Parathyroid adenoma (tissue), 2 donors: ENCODE measurements around the gene CAMK1D.

Experiments
- H2AFZ ChIP-seq: fragments of 300-600 bp; sonication (generic); one replicate; pipeline ENCODE4 v1.7.0; 2017; ENCODE audit warnings: antibody characterized with exemption, mild to moderate bottlenecking
- H3K27ac ChIP-seq: fragments of 300-600 bp; sonication (generic); one replicate; pipeline ENCODE4 v1.7.0; 2017
- H3K27me3 ChIP-seq: fragments of 300-600 bp; sonication (generic); one replicate; pipeline ENCODE4 v1.7.0; 2017; ENCODE audit warnings: low read length; ENCODE audit not compliant: control insufficient read depth, insufficient read depth
- H3K36me3 ChIP-seq: fragments of 300-600 bp; sonication (generic); one replicate; pipeline ENCODE4 v1.7.0; 2017; ENCODE audit warnings: low read length; ENCODE audit not compliant: control insufficient read depth, insufficient read depth
- H3K4me1 ChIP-seq: fragments of 300-600 bp; sonication (generic); one replicate; pipeline ENCODE4 v1.7.0; 2017; ENCODE audit warnings: control low read depth
- H3K4me2 ChIP-seq: fragments of 300-600 bp; sonication (generic); one replicate; pipeline ENCODE4 v1.7.0; 2017; ENCODE audit warnings: low read length
- H3K4me3 ChIP-seq: fragments of 300-600 bp; sonication (generic); one replicate; pipeline ENCODE4 v1.7.0; 2017; ENCODE audit warnings: low read depth, low read length
- H3K79me2 ChIP-seq: fragments of 300-600 bp; sonication (generic); one replicate; pipeline ENCODE4 v1.7.0; 2017; ENCODE audit warnings: control low read depth
- H3K9ac ChIP-seq: fragments of 300-600 bp; sonication (generic); one replicate; pipeline ENCODE4 v1.7.0; 2017; ENCODE audit warnings: mild to moderate bottlenecking
- H3K9me3 ChIP-seq: fragments of 300-600 bp; sonication (generic); one replicate; pipeline ENCODE4 v1.7.0; 2017; ENCODE audit warnings: low read length; ENCODE audit not compliant: control insufficient read depth
- TF ChIP-seq, protein P1 (sequence below): fragments of 300-600 bp; sonication (generic); IDR thresholded peaks from one replicate; pipeline ENCODE4 v1.7.0; 2017; ENCODE audit warnings: antibody characterized with exemption, mild to moderate bottlenecking
- donor health status: primary hyperparathyroidism.

CAMK1D gene

DNA sequence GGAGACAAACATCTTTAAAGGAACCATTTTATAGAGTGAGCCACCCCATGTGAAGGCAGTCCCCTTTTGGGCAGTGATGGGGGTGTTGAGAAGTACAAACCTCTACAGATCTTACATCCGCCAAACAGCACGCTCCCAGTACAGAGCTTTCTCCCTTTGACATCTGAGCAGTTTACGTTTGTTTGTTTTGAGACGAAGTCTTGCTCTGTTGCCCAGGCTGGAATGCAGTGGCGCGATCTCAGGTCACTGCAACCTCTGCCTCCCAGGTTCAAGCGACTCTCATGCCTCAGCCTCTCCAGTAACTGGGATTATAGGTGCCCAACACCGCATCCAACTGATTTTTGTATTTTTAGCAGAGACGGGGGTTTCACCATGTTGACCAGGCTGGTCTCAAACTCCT is 523.2 kb downstream of the CAMK1D start:
- TF ChIP-seq, protein P1, sequence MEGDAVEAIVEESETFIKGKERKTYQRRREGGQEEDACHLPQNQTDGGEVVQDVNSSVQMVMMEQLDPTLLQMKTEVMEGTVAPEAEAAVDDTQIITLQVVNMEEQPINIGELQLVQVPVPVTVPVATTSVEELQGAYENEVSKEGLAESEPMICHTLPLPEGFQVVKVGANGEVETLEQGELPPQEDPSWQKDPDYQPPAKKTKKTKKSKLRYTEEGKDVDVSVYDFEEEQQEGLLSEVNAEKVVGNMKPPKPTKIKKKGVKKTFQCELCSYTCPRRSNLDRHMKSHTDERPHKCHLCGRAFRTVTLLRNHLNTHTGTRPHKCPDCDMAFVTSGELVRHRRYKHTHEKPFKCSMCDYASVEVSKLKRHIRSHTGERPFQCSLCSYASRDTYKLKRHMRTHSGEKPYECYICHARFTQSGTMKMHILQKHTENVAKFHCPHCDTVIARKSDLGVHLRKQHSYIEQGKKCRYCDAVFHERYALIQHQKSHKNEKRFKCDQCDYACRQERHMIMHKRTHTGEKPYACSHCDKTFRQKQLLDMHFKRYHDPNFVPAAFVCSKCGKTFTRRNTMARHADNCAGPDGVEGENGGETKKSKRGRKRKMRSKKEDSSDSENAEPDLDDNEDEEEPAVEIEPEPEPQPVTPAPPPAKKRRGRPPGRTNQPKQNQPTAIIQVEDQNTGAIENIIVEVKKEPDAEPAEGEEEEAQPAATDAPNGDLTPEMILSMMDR, result no peak
- H3K4me2 ChIP-seq, result no peak overlapping the region

DNA sequence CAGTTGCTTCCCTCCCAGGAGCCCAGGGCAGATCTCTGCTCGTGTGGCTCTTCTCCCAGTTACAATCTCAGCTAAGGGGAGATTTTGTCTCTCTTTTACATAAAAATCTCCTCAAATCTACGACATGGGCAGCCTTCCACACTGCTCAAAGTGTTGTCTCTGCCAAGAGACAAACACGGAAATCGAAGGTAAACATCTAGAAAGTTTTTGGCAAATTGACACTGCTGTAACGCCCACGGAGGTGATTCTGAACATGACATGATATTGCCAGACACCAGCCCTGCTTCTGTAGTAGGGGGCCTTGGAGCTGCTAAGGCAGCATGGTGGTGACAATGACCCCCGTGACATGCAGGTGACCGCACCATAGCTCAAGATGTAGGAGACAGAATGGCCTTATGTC is 523.8 kb downstream of the CAMK1D start:
- no peak overlapping the region for H3K9ac ChIP-seq
- H3K4me1 ChIP-seq, result no peaks in the 10 kb centered on the region
- TF ChIP-seq, protein P1, result no peak
- H3K27ac ChIP-seq, result no peak overlapping the region
- no peak overlapping the region for H3K4me2 ChIP-seq
- no peaks in the 10 kb centered on the region for H3K9me3 ChIP-seq
- H2AFZ ChIP-seq, result no peak overlapping the region
- H3K27me3 ChIP-seq, result no peaks in the 10 kb centered on the region
- H3K79me2 ChIP-seq, result no peaks in the 10 kb centered on the region
- no peaks in the 10 kb centered on the region for H3K36me3 ChIP-seq
- H3K4me3 ChIP-seq, result no peak overlapping the region

More for the DNA sequence above, 523.2 kb downstream of the CAMK1D start:
- Histone ChIP-seq H3K4me3 (no peak overlapping the region), H3K9me3 (no peaks in the 10 kb centered on the region), H3K27ac (no peak overlapping the region), H3K79me2 (no peaks in the 10 kb centered on the region), H3K27me3 (no peaks in the 10 kb centered on the region), H3K9ac (no peak overlapping the region), H2AFZ (no peak overlapping the region), H3K4me1 (no peaks in the 10 kb centered on the region), H3K36me3 (no peaks in the 10 kb centered on the region)

DNA sequence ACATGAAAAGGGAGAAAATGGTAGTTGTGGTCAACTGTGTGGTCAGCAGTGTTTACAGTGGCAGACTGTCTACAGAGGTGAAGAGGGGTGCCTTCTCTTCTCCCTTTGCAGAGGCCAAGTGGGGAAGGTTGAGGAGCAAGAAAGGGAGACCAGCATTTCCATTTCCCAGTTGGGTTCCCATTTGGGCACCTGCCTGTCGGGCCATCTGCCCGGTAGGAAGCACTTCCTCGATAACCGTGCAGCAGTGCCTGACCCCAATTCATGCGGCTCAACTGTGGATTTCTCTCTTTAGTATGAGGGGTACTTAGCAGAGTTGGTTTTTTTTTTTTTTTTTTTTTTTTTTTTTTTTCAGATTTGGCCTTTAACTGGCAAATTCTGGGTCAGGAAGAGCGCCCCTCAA is 525.2 kb downstream of the CAMK1D start:
- H3K27ac ChIP-seq, result no peak overlapping the region
- H3K4me3 ChIP-seq, result no peak overlapping the region
- no peak overlapping the region for H2AFZ ChIP-seq
- no peaks in the 10 kb centered on the region for H3K27me3 ChIP-seq
- H3K4me2 ChIP-seq, result no peak overlapping the region
- no peaks in the 10 kb centered on the region for H3K79me2 ChIP-seq
- no peaks in the 10 kb centered on the region for H3K4me1 ChIP-seq
- no peak overlapping the region for H3K9ac ChIP-seq
- no peaks in the 10 kb centered on the region for H3K9me3 ChIP-seq
- TF ChIP-seq, protein P1, result no peak
- H3K36me3 ChIP-seq, result no peaks in the 10 kb centered on the region

DNA sequence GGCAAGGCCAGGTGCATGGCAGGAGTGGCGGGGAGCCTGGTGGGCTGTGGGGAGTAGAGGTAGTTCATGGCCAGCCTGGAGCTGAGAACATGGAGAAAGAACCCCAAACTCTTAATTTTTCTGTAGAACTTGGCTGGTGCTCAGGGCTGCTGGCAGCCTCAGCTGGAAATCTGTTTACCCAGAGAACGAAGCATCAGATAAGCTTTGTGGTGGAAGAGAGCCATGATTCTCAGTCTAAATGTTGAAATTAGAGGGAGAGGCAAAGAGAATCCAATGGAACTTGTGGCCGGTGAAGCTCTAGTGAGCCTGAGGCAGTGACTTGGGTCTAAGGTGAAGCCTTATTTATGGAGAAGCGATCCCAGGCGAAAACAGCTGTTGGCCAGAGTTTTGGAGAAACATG is 525.8 kb downstream of the CAMK1D start:
- Histone ChIP-seq H3K27ac (no peak overlapping the region), H3K4me3 (no peak overlapping the region), H3K9me3 (no peaks in the 10 kb centered on the region), H3K36me3 (no peaks in the 10 kb centered on the region), H3K27me3 (no peaks in the 10 kb centered on the region), H3K4me2 (no peak overlapping the region), H3K9ac (no peak overlapping the region), H3K4me1 (no peaks in the 10 kb centered on the region), H3K79me2 (no peaks in the 10 kb centered on the region), H2AFZ (no peak overlapping the region)
- TF ChIP-seq, protein P1, result no peak

DNA sequence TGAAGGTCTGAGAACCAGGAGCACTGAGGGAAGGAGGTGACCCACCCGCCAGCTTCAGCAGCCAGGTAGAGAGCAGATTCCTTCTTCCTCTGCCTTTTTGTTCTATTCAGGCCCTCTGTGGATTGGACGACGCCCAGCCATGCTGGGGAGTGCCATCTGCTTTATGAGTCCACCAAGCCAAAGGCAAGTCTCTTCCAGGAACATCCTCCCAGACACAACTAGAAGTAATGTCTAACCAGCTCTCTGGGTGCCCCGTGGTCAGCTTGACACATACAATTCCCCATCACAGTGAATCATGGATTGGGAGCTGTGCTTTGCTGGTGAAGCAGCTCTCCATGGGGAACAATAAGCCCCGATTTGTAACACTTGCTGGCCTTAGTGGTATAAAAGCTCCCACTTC is 526.9 kb downstream of the CAMK1D start:
- Histone ChIP-seq H3K9me3 (no peaks in the 10 kb centered on the region), H3K27me3 (no peaks in the 10 kb centered on the region), H3K9ac (no peak overlapping the region), H2AFZ (no peak overlapping the region), H3K4me1 (no peaks in the 10 kb centered on the region), H3K79me2 (no peaks in the 10 kb centered on the region), H3K4me2 (no peak overlapping the region), H3K27ac (no peak overlapping the region), H3K4me3 (no peak overlapping the region), H3K36me3 (no peaks in the 10 kb centered on the region)
- TF ChIP-seq, protein P1, result no peak
